ENCODE results near the gene TRPM1.

The TRPM1 gene

DNA sequence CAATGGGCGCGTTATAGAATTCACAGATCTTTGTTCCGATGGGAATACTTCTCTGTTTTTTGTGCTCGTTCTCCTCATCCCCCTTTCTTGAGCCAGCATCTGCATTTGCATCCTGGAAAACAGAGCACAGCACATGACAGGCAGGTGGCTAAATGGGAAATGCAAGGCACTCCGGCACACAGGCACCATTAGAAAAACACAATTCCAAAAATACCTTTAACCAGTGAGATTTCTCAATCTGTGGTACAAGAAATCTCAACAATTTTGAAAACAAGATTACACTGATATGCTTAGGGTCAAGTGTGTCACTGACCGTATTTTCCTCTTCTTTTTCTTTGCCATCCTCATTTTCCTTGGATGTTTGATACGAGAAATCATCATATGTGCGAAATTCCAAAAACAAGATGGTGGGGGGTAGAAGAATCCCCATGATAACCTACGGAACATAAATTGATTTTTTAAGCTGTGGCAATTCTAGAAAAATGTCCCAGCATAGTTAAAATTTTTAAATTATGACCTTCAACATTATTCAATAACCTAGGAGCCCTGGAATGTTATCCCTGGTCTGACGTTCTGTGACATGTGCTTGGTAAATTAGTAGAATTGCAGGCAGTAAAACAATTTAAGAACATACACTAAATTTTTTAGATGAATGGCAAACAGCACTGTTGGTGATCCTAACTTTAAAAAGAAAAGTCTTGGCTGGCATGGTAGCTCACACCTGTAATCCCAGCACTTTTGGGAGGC lies 63.6 kb downstream of the TRPM1 start:
- no peaks in the 10 kb centered on the region for H3K9me3 Mint-ChIP-seq
- no peak overlapping the region for H3K27ac Mint-ChIP-seq
- no peak overlapping the region for H3K4me3 Mint-ChIP-seq
- ATAC-seq: no peak
- no peaks in the 10 kb centered on the region for H3K4me1 Mint-ChIP-seq
- no peaks in the 10 kb centered on the region for H3K27me3 Mint-ChIP-seq
- no peaks in the 10 kb centered on the region for H3K36me3 Mint-ChIP-seq (ENCODE audit: low read depth)
- no peak for DNase-seq

GRCh38 chr15:31036783-31037182 lies 64.7 kb downstream of the TRPM1 start:
- Mint-ChIP-seq H3K4me3 (no peak overlapping the region), H3K27me3 (no peaks in the 10 kb centered on the region)

DNA sequence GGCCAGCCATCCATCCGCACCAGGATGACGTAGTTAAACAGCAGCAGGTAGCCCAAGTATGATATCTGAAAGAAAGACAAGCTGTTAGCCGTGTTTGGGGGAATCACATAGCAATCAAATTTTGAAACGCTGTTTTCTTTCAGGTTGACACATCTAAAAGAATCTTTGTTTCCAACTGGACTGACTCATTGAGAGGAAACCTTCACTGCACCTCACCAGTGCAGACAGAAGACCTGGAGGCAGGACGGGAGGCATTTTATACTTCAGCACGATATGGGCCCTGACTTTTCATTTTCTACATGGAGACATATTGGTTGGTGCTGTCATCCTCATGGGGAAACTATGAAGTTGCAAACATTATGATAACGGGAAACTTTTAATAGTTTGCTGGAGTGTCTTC lies 65.9 kb downstream of the TRPM1 start:
- Mint-ChIP-seq H3K4me3 (no peak overlapping the region), H3K36me3 (ENCODE audit: low read depth) (no peaks in the 10 kb centered on the region), H3K27ac (no peak overlapping the region), H3K27me3 (no peaks in the 10 kb centered on the region), H3K9me3 (no peaks in the 10 kb centered on the region), H3K4me1 (peaks cover 6% of the 10 kb centered on the region)
- DNase-seq (no peak), ATAC-seq (no peak)

More at GRCh38 chr15:31036783-31037182, 64.7 kb downstream of the TRPM1 start:
- Mint-ChIP-seq H3K36me3 (ENCODE audit: low read depth) (no peaks in the 10 kb centered on the region), H3K9me3 (no peaks in the 10 kb centered on the region), H3K27ac (no peak overlapping the region), H3K4me1 (peaks cover 2% of the 10 kb centered on the region)
- DNase-seq (no peak), ATAC-seq (no peak)

DNA sequence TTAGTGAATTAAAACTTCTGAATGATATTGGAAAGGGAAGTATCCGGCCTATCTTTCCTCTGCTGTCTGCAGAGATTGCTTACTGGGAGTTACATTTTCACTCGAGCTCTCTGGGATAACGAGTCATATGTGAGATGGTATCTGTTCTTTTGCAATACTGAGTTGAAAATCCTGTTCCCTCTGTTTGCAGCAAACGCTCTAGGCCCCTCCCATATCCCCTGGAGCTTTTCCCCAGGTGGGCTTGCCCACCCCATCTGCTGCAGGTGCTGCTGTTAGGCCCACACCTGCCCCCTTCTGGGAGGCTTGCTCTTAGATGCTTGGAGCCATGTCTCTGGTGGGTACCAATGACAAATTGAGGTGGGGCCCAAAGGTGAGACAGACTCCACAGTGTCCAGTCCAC lies 67.4 kb downstream of the TRPM1 start:
- H3K27me3 Mint-ChIP-seq: peaks cover 2% of the 10 kb centered on the region
- no peak overlapping the region for H3K27ac Mint-ChIP-seq
- no peaks in the 10 kb centered on the region for H3K36me3 Mint-ChIP-seq (ENCODE audit: low read depth)
- no peak overlapping the region for H3K4me3 Mint-ChIP-seq
- DNase-seq: no peak
- H3K9me3 Mint-ChIP-seq: no peaks in the 10 kb centered on the region
- peaks cover 6% of the 10 kb centered on the region for H3K4me1 Mint-ChIP-seq
- ATAC-seq: no peak

DNA sequence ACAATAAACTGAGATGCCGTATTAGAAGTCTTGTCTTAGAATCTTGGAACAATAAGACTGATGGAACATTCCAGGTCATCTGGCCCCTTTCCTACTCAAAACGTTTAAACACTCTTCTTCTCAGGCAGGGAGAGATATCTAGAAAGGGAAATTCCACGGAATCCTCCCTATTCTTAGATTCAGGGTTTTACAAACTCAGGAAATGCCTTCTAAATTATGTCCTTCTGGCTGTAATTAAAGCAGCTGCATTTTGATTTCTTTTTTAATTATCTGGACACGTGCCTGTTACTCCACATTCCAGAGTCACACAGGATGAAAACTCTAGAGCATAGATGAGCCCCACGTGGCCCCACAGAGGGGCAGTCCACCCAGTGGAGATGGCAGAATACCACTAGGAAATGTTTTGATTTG lies 68.6 kb downstream of the TRPM1 start:
- DNase-seq: no peak
- Mint-ChIP-seq H3K27me3 (peaks cover 2% of the 10 kb centered on the region), H3K4me1 (peaks cover 6% of the 10 kb centered on the region), H3K36me3 (ENCODE audit: low read depth) (no peaks in the 10 kb centered on the region), H3K27ac (no peak overlapping the region), H3K4me3 (no peak overlapping the region), H3K9me3 (no peaks in the 10 kb centered on the region)
- no peak for ATAC-seq

GRCh38 chr15:31031471-31032067 lies 70.0 kb downstream of the TRPM1 start:
- no peak for ATAC-seq
- no peak overlapping the region for H3K4me3 Mint-ChIP-seq
- peaks cover 6% of the 10 kb centered on the region for H3K4me1 Mint-ChIP-seq
- H3K27me3 Mint-ChIP-seq: peaks cover 2% of the 10 kb centered on the region
- H3K9me3 Mint-ChIP-seq: no peaks in the 10 kb centered on the region
- H3K27ac Mint-ChIP-seq: no peak overlapping the region
- DNase-seq: no peak
- no peaks in the 10 kb centered on the region for H3K36me3 Mint-ChIP-seq (ENCODE audit: low read depth)

GRCh38 chr15:31027910-31028578 lies 73.5 kb downstream of the TRPM1 start:
- no peak for DNase-seq
- Mint-ChIP-seq H3K4me3 (no peak overlapping the region), H3K9me3 (no peaks in the 10 kb centered on the region), H3K27ac (no peak overlapping the region), H3K4me1 (peaks cover 8% of the 10 kb centered on the region), H3K27me3 (peaks cover 2% of the 10 kb centered on the region), H3K36me3 (ENCODE audit: low read depth) (no peaks in the 10 kb centered on the region)
- no peak for ATAC-seq

GRCh38 chr15:31025996-31026395 lies 75.5 kb downstream of the TRPM1 start:
- peaks cover 5% of the 10 kb centered on the region for H3K4me1 Mint-ChIP-seq
- H3K9me3 Mint-ChIP-seq: no peaks in the 10 kb centered on the region
- peaks cover 2% of the 10 kb centered on the region for H3K27me3 Mint-ChIP-seq
- no peaks in the 10 kb centered on the region for H3K36me3 Mint-ChIP-seq (ENCODE audit: low read depth)
- no peak overlapping the region for H3K4me3 Mint-ChIP-seq
- no peak overlapping the region for H3K27ac Mint-ChIP-seq
- DNase-seq (no peak), ATAC-seq (no peak)

DNA sequence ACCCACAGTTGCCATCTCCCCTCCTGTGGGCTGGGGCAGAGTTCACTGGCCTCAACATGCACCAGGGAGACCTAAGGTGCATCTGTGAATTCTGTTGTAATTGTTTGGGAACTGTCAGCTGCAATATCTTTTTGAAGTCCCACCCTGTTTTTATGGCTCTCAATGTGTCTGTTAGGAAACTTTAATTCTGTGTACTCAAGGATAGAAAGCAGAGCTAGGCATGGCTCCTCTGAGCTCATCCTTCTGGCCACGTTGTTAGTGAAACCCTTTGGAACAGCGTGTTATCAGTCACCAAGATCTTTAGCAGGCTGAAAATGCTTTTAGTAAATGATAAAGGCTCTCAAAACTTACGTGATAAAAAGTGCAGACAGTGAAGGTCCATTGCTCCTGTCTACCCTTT lies 76.5 kb downstream of the TRPM1 start:
- ATAC-seq (no peak), DNase-seq (no peak)
- Mint-ChIP-seq H3K9me3 (no peaks in the 10 kb centered on the region), H3K36me3 (ENCODE audit: low read depth) (no peaks in the 10 kb centered on the region), H3K27ac (no peak overlapping the region), H3K27me3 (peaks cover 2% of the 10 kb centered on the region), H3K4me1 (peaks cover 6% of the 10 kb centered on the region), H3K4me3 (no peak overlapping the region)

DNA sequence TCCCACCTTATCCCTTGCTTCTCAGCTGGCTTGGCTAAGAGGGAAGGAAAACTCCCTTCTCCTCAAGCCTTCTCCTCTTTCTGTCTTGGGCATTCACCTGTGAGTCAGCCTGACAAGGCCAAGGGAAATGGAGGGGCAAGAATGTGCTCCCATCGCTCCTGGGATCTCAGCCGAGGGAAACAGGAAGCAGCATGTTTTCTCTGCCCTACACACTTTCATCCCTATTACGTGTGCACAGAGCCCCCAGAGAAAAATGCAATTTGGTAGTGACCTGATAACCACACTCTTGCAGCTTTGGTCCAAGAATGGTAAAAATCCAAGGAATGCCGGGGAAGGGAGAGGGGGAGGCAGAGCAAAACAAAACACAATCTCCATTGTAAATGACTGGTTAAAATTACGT lies 77.2 kb downstream of the TRPM1 start:
- Mint-ChIP-seq H3K27ac (no peak overlapping the region), H3K36me3 (ENCODE audit: low read depth) (no peaks in the 10 kb centered on the region), H3K9me3 (no peaks in the 10 kb centered on the region), H3K27me3 (no peaks in the 10 kb centered on the region), H3K4me1 (peaks cover 6% of the 10 kb centered on the region), H3K4me3 (no peak overlapping the region)
- DNase-seq (no peak), ATAC-seq (no peak)

DNA sequence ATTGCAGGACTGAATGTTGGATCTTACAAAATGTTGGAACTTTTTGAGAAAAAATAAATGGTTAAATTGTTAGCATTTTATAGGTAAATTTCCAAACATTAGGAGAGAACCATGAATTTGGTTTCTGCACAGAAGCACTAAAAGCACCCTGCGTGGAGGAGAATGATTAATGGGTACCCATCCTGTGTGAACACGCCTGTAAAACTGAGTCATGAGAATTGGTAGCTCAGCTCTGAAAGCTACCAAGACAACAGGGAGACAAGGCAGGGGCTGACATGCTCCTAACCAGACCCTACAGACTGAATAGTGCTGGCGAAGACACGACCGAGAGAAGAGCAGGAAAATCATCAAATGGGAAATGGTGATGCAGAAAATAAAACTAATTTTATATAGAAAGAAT lies 77.7 kb downstream of the TRPM1 start:
- H3K4me1 Mint-ChIP-seq: peaks cover 6% of the 10 kb centered on the region

DNA sequence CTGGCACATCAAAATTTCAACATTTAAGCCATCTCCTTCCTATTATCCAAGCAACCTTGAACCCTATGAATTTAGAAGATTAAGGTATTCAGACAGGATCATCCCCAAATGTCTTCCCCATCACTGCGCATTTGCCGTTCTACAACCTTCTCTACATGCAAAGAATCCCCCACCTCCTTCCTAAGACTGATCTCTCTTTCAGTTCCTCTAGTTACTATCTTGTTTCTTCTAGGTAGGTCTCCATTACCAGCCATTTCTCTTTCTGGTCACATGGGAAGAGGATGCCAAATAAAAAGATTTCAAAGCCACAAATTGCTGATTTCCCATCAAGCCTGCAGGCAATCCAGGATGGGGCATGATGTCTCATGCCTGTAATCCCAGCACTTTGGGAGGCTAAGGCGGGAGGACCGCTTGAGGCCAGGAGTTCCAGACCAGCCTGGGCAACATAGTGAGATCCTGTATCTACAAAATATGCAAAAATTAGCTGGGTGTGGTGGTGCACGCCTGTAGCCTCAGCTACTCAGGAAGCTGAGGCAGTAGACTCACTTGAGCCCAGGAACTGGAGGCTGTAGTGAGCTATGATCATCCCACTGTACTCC lies 80.4 kb downstream of the TRPM1 start:
- H3K4me3 Mint-ChIP-seq: no peak overlapping the region
- DNase-seq: no peak
- H3K4me1 Mint-ChIP-seq: peaks cover 6% of the 10 kb centered on the region
- ATAC-seq: no peak
- no peaks in the 10 kb centered on the region for H3K36me3 Mint-ChIP-seq (ENCODE audit: low read depth)
- H3K9me3 Mint-ChIP-seq: no peaks in the 10 kb centered on the region
- H3K27ac Mint-ChIP-seq: no peak overlapping the region
- no peaks in the 10 kb centered on the region for H3K27me3 Mint-ChIP-seq

More for the DNA sequence above, 77.7 kb downstream of the TRPM1 start:
- Mint-ChIP-seq H3K9me3 (no peaks in the 10 kb centered on the region), H3K4me3 (no peak overlapping the region), H3K27ac (no peak overlapping the region), H3K27me3 (no peaks in the 10 kb centered on the region), H3K36me3 (ENCODE audit: low read depth) (no peaks in the 10 kb centered on the region)
- ATAC-seq (no peak), DNase-seq (no peak)

DNA sequence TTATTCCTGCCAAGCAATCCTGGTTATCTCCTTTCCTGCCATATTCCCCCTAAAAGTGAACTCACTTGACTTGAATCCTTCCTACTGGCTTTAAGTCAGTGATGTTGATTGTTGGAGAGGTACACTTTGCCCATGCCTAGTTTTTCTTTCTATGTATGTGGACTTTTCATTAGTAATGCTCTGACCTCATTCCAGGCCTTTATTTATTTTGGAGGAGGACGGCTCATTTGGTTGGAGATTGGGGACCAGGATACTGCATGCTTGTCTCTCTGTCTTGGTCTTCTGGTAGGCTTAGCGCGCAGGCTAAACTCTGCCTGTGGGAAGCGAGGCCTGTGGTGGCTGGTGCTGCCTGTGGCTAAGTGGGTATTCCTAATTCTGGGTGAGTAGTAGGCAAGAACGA lies 81.0 kb downstream of the TRPM1 start:
- DNase-seq: no peak
- no peaks in the 10 kb centered on the region for H3K36me3 Mint-ChIP-seq (ENCODE audit: low read depth)
- H3K9me3 Mint-ChIP-seq: no peaks in the 10 kb centered on the region
- H3K27ac Mint-ChIP-seq: no peak overlapping the region
- no peaks in the 10 kb centered on the region for H3K27me3 Mint-ChIP-seq
- peaks cover 8% of the 10 kb centered on the region for H3K4me1 Mint-ChIP-seq
- ATAC-seq: no peak
- H3K4me3 Mint-ChIP-seq: no peak overlapping the region

DNA sequence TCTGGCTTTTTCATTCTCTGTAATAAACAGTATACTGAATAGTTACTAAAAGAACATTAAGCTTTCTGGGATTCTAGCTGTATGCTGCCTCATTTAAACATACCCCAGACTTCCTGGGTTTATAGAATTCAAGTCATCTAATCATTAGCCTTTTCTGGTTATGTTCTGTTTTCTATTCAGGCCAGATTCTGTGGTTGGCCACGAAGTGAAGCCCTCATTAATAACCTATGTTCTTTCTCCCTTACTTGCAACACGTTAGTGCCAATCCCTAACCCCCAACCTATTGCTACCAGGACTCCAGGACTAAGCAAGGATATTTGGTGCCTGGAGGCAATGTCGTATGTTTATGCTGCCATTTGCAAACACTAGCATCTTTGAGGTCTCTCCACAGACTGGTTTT lies 81.5 kb downstream of the TRPM1 start:
- H3K9me3 Mint-ChIP-seq: no peaks in the 10 kb centered on the region
- DNase-seq: no peak
- peaks cover 11% of the 10 kb centered on the region for H3K4me1 Mint-ChIP-seq
- H3K27me3 Mint-ChIP-seq: no peaks in the 10 kb centered on the region
- ATAC-seq: no peak
- no peak overlapping the region for H3K4me3 Mint-ChIP-seq
- H3K27ac Mint-ChIP-seq: no peak overlapping the region
- no peaks in the 10 kb centered on the region for H3K36me3 Mint-ChIP-seq (ENCODE audit: low read depth)

GRCh38 chr15:31017311-31017710 lies 84.2 kb downstream of the TRPM1 start:
- no peaks in the 10 kb centered on the region for H3K27me3 Mint-ChIP-seq
- H3K9me3 Mint-ChIP-seq: peaks cover 16% of the 10 kb centered on the region
- peaks cover 23% of the 10 kb centered on the region for H3K4me1 Mint-ChIP-seq
- no peak overlapping the region for H3K27ac Mint-ChIP-seq
- ATAC-seq (no peak), DNase-seq (no peak)
- H3K4me3 Mint-ChIP-seq: no peak overlapping the region
- H3K36me3 Mint-ChIP-seq (ENCODE audit: low read depth): peaks cover 5% of the 10 kb centered on the region

All from activated naive CD8-positive, alpha-beta T cell treated with anti-CD3 and anti-CD28 coated beads, Interleukin-2, amount 50 U/mL, for 24 hours (primary cell).